Measurements from ENCODE around the gene CSF3R.

The CSF3R gene

DNA sequence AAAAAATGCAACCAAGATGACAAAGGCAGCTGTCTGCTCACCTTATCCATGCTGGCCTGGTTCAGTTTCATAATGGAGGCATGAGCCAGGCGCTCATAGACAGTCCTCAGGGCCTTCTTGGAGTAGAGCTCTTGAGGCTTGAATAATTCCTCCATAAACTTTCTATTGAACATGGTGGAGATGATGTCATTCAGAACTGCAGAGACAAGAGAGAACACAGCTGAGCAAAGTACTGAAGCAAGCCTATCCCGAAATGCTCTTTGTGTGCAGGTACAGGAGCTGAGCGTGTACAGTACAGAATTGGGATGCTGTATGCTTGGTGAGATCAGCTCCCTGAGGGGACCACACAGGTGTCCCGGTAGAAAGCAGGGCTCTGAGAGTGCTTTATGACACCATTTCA lies 44.0 kb downstream of the CSF3R start:
- DNase-seq (ENCODE audit: extremely low spot score, insufficient read length, low read depth), result no peak
- FAIRE-seq, result no peak

DNA sequence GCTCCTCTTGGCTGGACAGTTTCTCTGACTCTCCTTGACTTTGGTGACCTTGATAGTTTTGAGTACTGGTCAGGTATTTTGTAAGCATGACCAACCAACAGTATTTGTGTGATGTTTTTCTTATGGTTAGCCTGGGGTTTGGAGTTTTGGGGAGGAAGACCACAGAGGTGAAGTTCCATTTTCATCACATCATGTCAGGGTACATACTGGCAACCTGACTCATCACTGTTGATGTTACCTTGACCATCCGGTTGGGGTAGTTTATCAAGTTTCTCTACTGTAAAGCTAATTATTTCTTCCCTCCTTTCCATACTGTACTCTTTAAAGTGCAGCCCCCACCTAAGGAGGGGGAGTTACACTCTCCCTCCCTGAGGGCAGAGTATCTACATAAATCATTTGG lies 45.9 kb downstream of the CSF3R start:
- FAIRE-seq (no peak), DNase-seq (ENCODE audit: extremely low spot score, insufficient read length, low read depth) (no peak)

DNA sequence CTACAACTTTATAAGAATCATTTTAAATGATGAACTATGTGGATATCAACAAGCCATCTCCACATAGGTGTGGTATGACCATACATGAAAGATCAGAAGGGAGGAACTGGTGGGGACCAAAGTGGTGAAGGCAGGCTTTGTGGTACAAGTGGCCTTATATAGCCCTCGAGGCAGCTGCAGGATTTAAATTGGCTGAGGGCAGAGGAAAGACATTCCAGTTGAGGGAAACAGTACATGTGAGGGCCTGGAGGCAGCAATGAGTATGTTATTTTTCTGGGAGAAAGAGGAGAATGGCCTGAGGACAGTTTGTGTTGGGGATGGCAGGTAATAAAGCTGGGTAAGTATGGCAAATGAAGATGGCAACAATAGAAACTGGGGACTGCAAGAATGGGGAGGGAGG lies 49.6 kb downstream of the CSF3R start:
- no peak for DNase-seq (ENCODE audit: extremely low spot score, insufficient read length, low read depth)
- no peak for FAIRE-seq

DNA sequence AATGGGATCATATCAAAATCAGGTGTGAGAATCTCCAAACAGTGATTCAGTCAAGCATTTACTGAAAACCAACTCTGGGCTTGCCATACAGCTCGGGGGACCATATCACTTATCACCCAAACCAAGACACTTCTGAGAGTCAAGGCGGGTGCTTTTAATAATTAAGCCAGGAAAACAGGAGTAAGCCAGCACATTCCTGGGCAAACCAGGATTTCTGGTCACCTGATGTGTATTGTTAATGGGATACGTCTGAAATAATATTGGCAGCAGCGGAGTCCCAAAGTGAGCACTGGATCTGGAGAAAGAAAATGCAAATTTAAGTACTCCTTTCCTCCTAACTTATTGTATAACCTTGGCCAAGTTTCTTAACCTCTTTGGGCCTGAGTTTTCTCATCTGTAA lies 50.1 kb downstream of the CSF3R start:
- no peak for FAIRE-seq
- no peak for DNase-seq (ENCODE audit: extremely low spot score, insufficient read length, low read depth)

DNA sequence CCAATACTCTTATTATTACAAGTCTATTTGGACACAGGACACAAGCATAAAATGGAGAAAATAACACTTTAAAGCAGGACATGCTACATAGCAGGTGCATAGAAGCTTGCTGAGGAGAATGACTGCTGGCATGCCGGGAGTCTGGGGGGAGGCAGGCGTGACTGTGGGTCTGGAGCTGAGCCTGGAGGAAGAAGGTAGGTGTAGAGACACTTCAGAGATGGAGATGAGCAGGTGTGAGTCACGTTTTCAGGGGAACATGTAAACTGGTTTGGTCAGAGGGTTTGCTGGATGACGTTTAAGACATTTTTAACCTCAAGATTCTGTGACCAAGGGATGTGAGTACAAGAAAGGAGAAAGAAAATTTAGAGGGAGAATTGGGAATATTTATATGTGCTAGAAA lies 56.9 kb downstream of the CSF3R start:
- DNase-seq (ENCODE audit: extremely low spot score, insufficient read length, low read depth), result no peak
- no peak for FAIRE-seq

DNA sequence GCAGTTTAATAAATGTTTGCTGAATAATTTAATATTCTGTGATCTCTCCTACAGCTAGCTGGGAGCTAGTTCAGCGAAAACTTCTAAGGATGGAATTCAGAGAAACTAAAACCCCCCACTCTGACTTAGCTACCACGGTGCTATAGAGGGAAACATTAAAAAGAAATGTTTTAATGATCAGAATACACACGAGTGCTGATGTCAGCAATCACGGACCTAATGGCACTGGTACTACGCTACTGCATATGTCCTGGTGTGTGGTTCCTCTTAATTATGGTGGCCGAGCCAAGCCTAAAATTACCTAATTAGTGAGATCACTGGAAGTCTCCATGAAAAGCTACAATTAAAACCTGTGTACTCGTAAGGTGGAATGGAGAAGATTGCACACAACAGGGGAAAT lies 61.1 kb downstream of the CSF3R start:
- no peak for DNase-seq (ENCODE audit: extremely low spot score, insufficient read length, low read depth)
- FAIRE-seq, result no peak

DNA sequence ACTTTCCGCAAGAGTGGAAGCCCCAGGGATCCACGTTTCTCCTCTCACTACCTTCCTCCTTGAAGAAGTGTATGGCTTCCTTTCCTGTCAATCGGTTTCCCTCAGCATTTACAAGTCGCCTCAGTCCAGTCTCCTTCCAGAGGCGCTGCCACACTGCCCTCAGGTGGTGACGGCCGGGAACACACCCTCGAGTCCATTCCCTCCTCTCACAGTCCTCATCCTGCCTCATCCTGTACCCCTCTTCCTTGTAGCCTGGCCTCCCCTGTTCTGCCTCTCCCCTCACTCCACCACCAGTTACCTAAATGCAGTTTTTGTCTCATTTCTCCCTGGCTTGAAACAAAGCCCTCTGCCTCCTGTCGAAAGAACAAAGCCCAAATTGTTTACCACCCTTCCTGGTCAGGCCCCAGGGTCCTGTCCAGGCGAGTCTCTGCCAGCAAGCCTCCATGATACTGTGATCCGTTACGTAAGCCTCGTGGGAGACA lies 61.8 kb downstream of the CSF3R start:
- DNase-seq (ENCODE audit: extremely low spot score, insufficient read length, low read depth) (peak; percentile 66), FAIRE-seq (peak; percentile 98)

DNA sequence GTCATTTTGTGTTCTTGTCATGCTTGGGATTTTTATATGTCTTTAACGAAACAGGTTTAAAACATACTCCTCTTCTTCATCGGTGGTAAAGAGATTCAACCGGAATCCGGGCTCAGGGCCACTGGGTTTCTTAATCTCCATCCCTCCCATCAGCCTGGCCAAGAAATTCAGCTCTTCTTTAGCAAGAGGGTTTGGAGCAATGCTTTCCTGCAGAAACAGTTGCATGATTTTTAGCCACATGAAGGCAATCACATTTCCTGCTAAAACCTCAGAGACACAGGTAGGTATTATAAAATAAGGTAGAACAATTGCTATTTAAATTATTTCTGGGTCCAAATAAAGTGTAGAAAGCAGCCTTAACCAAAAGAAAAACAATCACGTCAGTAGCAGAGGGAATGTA lies 62.3 kb downstream of the CSF3R start:
- DNase-seq (ENCODE audit: extremely low spot score, insufficient read length, low read depth), result no peak
- FAIRE-seq, result no peak

DNA sequence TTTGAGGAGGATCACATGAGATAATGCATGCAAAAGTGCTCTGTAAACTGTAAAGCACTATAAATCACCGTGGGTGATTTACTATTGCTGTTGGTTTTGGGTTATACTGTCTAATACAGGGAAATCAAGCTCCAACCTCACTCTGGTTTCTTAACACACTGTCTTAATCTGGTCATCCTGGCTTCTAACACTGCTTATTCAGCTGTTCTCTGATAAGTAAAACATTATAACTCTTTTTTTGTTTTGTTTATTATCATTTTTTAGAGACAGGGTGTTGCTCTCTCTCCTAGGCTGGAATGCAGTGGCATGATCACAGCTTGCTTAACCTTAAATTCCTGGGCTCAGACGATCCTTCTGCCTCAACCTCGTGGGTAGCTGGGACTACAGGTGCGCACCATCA lies 63.1 kb downstream of the CSF3R start:
- FAIRE-seq (no peak), DNase-seq (ENCODE audit: extremely low spot score, insufficient read length, low read depth) (no peak)

DNA sequence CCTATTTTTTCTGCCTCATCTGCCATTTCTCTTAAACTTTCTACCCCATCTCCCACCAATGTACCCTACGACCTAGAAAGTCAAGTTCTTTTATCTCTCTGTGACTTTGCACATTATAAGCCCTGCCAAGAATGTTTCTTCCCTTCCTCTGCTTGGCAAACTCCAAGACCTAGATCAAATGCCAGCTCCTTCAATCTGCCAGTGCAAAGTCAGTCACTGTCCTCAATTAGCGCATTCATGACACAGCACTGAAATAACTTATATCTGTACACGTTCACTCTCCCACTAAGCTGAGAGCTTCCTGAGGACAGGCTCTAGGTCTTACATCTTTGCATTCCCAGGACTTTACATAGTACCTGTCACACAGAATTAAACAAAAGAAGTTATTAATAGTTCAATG lies 63.6 kb downstream of the CSF3R start:
- no peak for DNase-seq (ENCODE audit: extremely low spot score, insufficient read length, low read depth)
- FAIRE-seq, result no peak

DNA sequence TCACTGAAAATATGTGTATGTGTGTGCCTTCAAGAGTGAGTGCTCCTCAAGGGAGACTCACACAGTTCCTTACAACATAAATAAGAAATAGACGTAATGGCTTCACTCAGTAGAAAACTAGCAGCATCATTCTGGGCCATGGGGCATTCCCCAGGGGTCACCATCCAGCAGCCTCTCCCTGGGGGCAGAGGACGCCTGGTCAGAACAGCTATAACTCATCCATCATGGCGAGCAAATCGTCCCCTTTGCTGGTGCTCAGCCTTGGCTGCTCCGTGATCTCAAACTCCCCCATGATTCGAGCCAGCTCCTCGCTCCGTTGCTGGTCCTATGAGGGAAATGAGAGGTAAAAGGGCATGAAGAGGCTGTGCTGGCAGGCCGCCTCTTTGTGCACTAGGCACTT lies 64.8 kb downstream of the CSF3R start:
- FAIRE-seq (no peak), DNase-seq (ENCODE audit: extremely low spot score, insufficient read length, low read depth) (no peak)
